A549 treated with RU486 at 1 μM for 4 hours (cell line): ENCODE measurements around the gene SUMO3. TPM values are rescaled to one million over a fixed set of nuclear protein-coding genes. Genes with fewer than 3 reads are reported as not detected.

Source experiments
- total RNA-seq: library from RNA; stranded (reverse); fragments of 200-300 nt; extraction: Qiagen RNA extraction; gene quantifications from 5 replicates; pipeline ENCODE4 v1.2.3, GENCODE V29; 2022; ENCODE audit warnings: low read depth

The SUMO3 gene
- 43.1 to 72.9 TPM (median 70.5 TPM) in 5 replicates for total RNA-seq

GRCh38 chr21:44817914-44818639, at the start of gene SUMO3:
SUMO3 (minus strand) TSS chr21:44818062; CDS start chr21:44817968, 94 bp downstream.

GRCh38 chr21:44801468-44802395, 16.1 kb downstream of the SUMO3 start, which contains the start of gene UBE2G2:
UBE2G2 (minus strand) TSS chr21:44801820; CDS start chr21:44801748, 72 bp downstream.

Other genes starting within 250 kb of the SUMO3 start
- not detected in 5 replicates for gene KRTAP10-4, start 244.3 kb downstream of the SUMO3 start, total RNA-seq
- not detected in 5 replicates for gene KRTAP10-5, start 237.5 kb downstream of the SUMO3 start, total RNA-seq
- gene KRTAP10-6, start 225.6 kb downstream of the SUMO3 start, total RNA-seq: not detected in 5 replicates
- gene KRTAP10-7, start 217.5 kb downstream of the SUMO3 start, total RNA-seq: not detected in 5 replicates
- not detected in 5 replicates for gene KRTAP10-8, start 206.0 kb downstream of the SUMO3 start, total RNA-seq
- not detected in 5 replicates for gene KRTAP10-9, start 191.0 kb downstream of the SUMO3 start, total RNA-seq
- not detected in 5 replicates for gene KRTAP10-10, start 180.7 kb downstream of the SUMO3 start, total RNA-seq
- not detected in 5 replicates for gene KRTAP10-11, start 171.6 kb downstream of the SUMO3 start, total RNA-seq
- not detected in 5 replicates for gene KRTAP12-4, start 163.4 kb downstream of the SUMO3 start, total RNA-seq
- not detected in 5 replicates for gene KRTAP12-3, start 160.1 kb downstream of the SUMO3 start, total RNA-seq
- gene KRTAP12-2, start 151.1 kb downstream of the SUMO3 start, total RNA-seq: not detected in 5 replicates
- gene KRTAP12-1, start 135.9 kb downstream of the SUMO3 start, total RNA-seq: not detected in 5 replicates
- gene KRTAP10-12, start 120.9 kb downstream of the SUMO3 start, total RNA-seq: not detected in 5 replicates
- not detected in 5 replicates for gene TSPEAR, start 106.5 kb downstream of the SUMO3 start, total RNA-seq
- 29.2 to 37.0 TPM (median 35.4 TPM) in 5 replicates for gene UBE2G2, start 16.2 kb downstream of the SUMO3 start, total RNA-seq
- gene PTTG1IP, start 55.6 kb upstream of the SUMO3 start, total RNA-seq: 88.0 to 98.1 TPM (median 96.5 TPM) in 5 replicates
- gene ITGB2, start 102.8 kb upstream of the SUMO3 start, total RNA-seq: 0.41 to 1.1 TPM (median 0.61 TPM) in 5 replicates
- gene SLX9, start 122.0 kb upstream of the SUMO3 start, total RNA-seq: 36.3 to 59.7 TPM (median 59.2 TPM) in 5 replicates